GM18502 (cell line): ENCODE data around the gene PBXIP1.
"Not testable (repeated sequence)": the region's sequence is repeated elsewhere in the genome, so short reads cannot be mapped to it uniquely, and the experiment has no call there.

Experiments
- ATAC-seq: cut with Tn5 transposase; IDR thresholded peaks from one replicate; pipeline ENCODE4 v1.9.1; 2021; ENCODE audit warnings: mild to moderate bottlenecking; ENCODE audit not compliant: unreplicated experiment, poor library complexity

PBXIP1 gene

GRCh38 chr1:154955718-154956543 lies at the start of gene PBXIP1:
TSS of gene PBXIP1 (minus strand) at chr1:154956099. CDS start at chr1:154953721, 2,378 bp downstream.
- ATAC-seq, result peak; percentile 57

GRCh38 chr1:155005076-155006011 lies 49.4 kb upstream of the PBXIP1 start:
- ATAC-seq, result no peak

GRCh38 chr1:155004352-155005075 lies 48.6 kb upstream of the PBXIP1 start:
- ATAC-seq, result no peak

- ATAC-seq, result no peak
Measured at GRCh38 chr1:155003766-155004351, 48.0 kb upstream of the PBXIP1 start.

- ATAC-seq, result no peak
Measured at GRCh38 chr1:155003227-155003765, 47.4 kb upstream of the PBXIP1 start.

- no peak for ATAC-seq
Measured at GRCh38 chr1:155002464-155003226, 46.7 kb upstream of the PBXIP1 start, which contains the start of gene ZBTB7B. TSS of gene ZBTB7B (plus strand) at chr1:155002802. CDS start at chr1:155014661, 11,859 bp downstream.

GRCh38 chr1:155001675-155002463 lies 46.0 kb upstream of the PBXIP1 start:
- peak; percentile 59 for ATAC-seq

GRCh38 chr1:155001425-155001674 lies 45.5 kb upstream of the PBXIP1 start:
- no peak for ATAC-seq

- ATAC-seq, result peak; percentile 39
Measured at GRCh38 chr1:155000726-155001424, 45.0 kb upstream of the PBXIP1 start.

- no peak for ATAC-seq
Measured at GRCh38 chr1:155000411-155000725, 44.5 kb upstream of the PBXIP1 start.

- no peak for ATAC-seq
Measured at GRCh38 chr1:154999571-155000410, 43.9 kb upstream of the PBXIP1 start.

- ATAC-seq, result no peak
Measured at GRCh38 chr1:154998818-154999570, 43.1 kb upstream of the PBXIP1 start.

- no peak for ATAC-seq
Measured at GRCh38 chr1:154998201-154998780, 42.4 kb upstream of the PBXIP1 start.

GRCh38 chr1:154996966-154997701 lies 41.2 kb upstream of the PBXIP1 start:
- no peak for ATAC-seq

- not testable (repeated sequence) for ATAC-seq
Measured at GRCh38 chr1:154995301-154995983, 39.5 kb upstream of the PBXIP1 start.
